ENCODE measurements around the gene UBL4A. TPM values are rescaled to one million over a fixed set of nuclear protein-coding genes. Genes with fewer than 3 reads are reported as not detected.

Gene UBL4A
- total and polyA plus RNA-seq, 2 of the 13 experiments (the other 11 are each of a cell fraction or from before 2014, with no cell fraction given) = 16.8 to 25.5 TPM

DNA sequence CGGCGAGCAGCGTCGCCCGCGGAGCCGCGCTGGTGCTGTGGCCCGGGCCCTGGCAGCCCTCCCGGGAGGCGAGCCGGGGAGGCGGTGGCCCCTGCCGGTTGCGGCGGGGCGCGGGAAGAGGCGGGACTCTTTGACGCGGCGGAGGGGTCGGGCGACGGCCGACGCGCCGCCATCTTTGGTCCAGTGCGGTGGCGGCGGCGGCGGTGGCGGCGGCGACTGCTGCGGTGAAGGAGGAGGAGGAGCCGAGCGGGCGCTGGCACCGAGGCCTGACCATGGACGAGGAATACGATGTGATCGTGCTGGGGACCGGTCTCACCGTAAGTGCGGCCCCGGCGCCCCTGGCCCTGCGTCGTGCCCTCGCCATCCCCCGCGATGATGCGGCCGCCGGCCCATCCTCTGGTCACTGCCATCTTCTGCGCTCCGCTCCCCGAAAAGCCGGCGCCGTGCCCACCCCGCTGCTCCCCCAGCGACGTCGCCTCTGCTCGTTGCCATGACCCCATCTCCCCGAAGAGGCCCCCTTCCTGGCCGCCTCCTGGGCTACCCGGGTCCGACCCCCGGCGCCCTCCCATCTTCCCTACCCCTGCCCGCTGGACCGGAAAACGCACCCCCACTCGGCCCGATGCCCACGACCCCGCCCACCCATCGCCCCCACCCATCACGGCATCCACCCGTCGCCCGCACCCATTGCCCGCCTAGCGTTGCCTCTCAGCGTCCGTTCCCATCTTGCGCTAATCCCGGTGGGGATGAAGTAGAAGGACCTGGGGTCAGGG lies 49.2 kb downstream of the UBL4A start, which contains the start of gene GDI1 (continued):
- TF ChIP-seq, protein P1, sequence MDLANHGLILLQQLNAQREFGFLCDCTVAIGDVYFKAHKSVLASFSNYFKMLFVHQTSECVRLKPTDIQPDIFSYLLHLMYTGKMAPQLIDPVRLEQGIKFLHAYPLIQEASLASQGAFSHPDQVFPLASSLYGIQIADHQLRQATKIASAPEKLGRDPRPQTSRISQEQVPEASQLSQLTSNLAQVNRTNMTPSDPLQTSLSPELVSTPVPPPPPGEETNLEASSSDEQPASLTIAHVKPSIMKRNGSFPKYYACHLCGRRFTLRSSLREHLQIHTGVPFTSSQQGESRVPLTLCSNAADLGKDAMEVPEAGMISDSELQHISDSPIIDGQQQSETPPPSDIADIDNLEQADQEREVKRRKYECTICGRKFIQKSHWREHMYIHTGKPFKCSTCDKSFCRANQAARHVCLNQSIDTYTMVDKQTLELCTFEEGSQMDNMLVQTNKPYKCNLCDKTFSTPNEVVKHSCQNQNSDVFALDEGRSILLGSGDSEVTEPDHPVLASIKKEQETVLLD (CRISPR knock-in tag; IDR thresholded peaks at IDR 0.05; ENCODE audit: low read depth) = 0 out of 2 replicates have a peak, but pooled peaks have one; percentile 29
- TF ChIP-seq, protein P2, sequence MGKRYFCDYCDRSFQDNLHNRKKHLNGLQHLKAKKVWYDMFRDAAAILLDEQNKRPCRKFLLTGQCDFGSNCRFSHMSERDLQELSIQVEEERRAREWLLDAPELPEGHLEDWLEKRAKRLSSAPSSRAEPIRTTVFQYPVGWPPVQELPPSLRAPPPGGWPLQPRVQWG (CRISPR knock-in tag; IDR thresholded peaks at IDR 0.05; ENCODE audit: borderline replicate concordance, low read depth) = no peak
- TF ChIP-seq, protein P3, sequence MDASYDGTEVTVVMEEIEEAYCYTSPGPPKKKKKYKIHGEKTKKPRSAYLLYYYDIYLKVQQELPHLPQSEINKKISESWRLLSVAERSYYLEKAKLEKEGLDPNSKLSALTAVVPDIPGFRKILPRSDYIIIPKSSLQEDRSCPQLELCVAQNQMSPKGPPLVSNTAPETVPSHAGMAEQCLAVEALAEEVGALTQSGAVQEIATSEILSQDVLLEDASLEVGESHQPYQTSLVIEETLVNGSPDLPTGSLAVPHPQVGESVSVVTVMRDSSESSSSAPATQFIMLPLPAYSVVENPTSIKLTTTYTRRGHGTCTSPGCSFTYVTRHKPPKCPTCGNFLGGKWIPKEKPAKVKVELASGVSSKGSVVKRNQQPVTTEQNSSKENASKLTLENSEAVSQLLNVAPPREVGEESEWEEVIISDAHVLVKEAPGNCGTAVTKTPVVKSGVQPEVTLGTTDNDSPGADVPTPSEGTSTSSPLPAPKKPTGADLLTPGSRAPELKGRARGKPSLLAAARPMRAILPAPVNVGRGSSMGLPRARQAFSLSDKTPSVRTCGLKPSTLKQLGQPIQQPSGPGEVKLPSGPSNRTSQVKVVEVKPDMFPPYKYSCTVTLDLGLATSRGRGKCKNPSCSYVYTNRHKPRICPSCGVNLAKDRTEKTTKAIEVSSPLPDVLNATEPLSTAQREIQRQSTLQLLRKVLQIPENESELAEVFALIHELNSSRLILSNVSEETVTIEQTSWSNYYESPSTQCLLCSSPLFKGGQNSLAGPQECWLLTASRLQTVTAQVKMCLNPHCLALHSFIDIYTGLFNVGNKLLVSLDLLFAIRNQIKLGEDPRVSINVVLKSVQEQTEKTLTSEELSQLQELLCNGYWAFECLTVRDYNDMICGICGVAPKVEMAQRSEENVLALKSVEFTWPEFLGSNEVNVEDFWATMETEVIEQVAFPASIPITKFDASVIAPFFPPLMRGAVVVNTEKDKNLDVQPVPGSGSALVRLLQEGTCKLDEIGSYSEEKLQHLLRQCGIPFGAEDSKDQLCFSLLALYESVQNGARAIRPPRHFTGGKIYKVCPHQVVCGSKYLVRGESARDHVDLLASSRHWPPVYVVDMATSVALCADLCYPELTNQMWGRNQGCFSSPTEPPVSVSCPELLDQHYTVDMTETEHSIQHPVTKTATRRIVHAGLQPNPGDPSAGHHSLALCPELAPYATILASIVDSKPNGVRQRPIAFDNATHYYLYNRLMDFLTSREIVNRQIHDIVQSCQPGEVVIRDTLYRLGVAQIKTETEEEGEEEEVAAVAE (CRISPR knock-in tag; IDR thresholded peaks at IDR 0.05; ENCODE audit: borderline replicate concordance) = no peak
- TF ChIP-seq, protein P4, sequence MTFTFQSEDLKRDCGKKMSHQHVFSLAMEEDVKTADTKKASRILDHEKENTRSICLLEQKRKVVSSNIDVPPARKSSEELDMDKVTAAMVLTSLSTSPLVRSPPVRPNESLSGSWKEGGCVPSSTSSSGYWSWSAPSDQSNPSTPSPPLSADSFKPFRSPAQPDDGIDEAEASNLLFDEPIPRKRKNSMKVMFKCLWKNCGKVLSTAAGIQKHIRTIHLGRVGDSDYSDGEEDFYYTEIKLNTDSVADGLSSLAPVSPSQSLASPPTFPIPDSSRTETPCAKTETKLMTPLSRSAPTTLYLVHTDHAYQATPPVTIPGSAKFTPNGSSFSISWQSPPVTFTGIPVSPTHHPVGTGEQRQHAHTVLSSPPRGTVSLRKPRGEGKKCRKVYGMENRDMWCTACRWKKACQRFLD (CRISPR knock-in tag; IDR thresholded peaks at IDR 0.05; ENCODE audit: borderline replicate concordance) = no peak
- no peak for TF ChIP-seq ESRRA (CRISPR knock-in tag; IDR thresholded peaks at IDR 0.05; ENCODE audit: low read depth)
- TF ChIP-seq, protein P5, sequence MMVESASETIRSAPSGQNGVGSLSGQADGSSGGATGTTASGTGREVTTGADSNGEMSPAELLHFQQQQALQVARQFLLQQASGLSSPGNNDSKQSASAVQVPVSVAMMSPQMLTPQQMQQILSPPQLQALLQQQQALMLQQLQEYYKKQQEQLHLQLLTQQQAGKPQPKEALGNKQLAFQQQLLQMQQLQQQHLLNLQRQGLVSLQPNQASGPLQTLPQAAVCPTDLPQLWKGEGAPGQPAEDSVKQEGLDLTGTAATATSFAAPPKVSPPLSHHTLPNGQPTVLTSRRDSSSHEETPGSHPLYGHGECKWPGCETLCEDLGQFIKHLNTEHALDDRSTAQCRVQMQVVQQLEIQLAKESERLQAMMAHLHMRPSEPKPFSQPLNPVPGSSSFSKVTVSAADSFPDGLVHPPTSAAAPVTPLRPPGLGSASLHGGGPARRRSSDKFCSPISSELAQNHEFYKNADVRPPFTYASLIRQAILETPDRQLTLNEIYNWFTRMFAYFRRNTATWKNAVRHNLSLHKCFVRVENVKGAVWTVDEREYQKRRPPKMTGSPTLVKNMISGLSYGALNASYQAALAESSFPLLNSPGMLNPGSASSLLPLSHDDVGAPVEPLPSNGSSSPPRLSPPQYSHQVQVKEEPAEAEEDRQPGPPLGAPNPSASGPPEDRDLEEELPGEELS (CRISPR knock-in tag; IDR thresholded peaks at IDR 0.05) = no peak
- TF ChIP-seq ZFP90 (CRISPR knock-in tag; IDR thresholded peaks at IDR 0.05; ENCODE audit: borderline replicate concordance) = no peak
- TF ChIP-seq ZNF562 (CRISPR knock-in tag; IDR thresholded peaks at IDR 0.05; ENCODE audit: borderline replicate concordance) = no peak
- no peak for TF ChIP-seq SMAD9 (CRISPR knock-in tag; IDR thresholded peaks at IDR 0.05)
- TF ChIP-seq RBFOX2 (IDR thresholded peaks at IDR 0.05; ENCODE audit: low read depth, low read length) = peak; percentile 72
- no peak for TF ChIP-seq XRCC5 (optimal IDR thresholded peaks at IDR 0.05; ENCODE audit: low read length)
- TF ChIP-seq ZFY (CRISPR knock-in tag; IDR thresholded peaks at IDR 0.05) = 0 out of 2 replicates have a peak, but pooled peaks have one; percentile 33
- TF ChIP-seq BHLHE40 (IDR thresholded peaks at IDR 0.05; ENCODE audit: low read length) = no peak
- no peak for TF ChIP-seq ZNF550 (CRISPR knock-in tag; IDR thresholded peaks at IDR 0.05; ENCODE audit: borderline replicate concordance)
- TF ChIP-seq SALL2 (CRISPR knock-in tag; IDR thresholded peaks at IDR 0.05) = no peak
- TF ChIP-seq HDAC1 (CRISPR knock-in tag; IDR thresholded peaks at IDR 0.05) = no peak
- no peak for TF ChIP-seq TP53 (CRISPR knock-in tag; conservative IDR thresholded peaks at IDR 0.05)
- no peak for TF ChIP-seq JDP2 (CRISPR knock-in tag; IDR thresholded peaks at IDR 0.05; ENCODE audit: borderline replicate concordance)
